Measurements from ENCODE around the gene KCNJ3.
"Not testable (repeated sequence)": the region's sequence is repeated elsewhere in the genome, so short reads cannot be mapped to it uniquely, and the experiment has no call there.

KCNJ3 gene

DNA sequence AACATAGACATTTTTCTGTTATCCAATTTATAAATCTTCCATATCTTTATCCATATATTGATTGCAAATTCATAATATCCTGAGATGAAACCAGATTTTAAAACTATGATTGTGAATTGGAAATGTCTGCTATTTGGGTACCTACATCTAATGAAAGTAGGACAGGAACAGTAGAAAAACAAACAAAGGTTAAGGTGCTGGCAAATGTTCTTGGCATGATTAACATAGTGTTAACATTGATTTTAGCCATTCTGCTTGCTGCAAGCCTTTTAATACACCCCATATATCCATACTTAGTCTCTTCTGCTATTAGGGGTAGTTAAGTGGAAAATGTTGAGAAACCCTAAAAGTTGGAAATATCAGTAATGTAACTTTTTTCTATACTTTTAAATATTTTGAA lies 152.0 kb downstream of the KCNJ3 start:
- DNase-seq: no peak

DNA sequence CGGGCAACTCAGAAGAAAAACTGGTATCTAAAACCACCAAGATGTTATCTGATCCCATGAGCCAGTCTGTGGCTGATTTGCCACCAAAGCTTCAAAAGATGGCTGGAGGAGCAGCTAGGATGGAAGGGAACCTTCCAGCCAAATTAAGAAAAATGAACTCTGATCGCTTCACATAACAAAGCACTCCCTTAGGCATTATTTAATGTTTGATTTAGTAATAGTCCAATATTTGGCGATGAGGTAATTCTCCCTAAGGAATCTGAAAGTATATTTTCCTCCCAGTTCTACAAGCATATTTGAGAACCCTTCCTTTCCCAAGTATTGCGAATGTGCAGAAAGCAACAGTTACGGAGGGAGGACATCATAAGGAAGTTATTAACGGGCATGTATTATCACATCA lies 156.6 kb downstream of the KCNJ3 start:
- DNase-seq: no peak

DNA sequence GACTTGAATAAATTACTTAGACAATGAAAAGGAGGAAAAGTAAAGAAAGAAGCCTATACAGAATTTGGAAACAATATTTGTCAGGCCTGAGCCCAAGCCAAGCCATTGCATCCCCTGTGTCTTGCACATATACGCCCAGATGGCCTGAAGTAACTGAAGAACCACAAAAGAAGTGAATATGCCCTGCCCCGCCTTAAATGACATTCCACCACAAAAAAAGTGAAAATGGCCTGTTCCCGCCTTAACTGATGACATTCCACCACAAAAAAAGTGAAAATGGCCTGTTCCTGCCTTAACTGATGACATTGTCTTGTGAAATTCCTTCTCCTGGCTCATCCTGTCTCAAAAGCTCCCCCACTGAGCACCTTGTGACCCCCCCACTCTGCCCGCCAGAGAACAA lies 168.7 kb downstream of the KCNJ3 start:
- not testable (repeated sequence) for DNase-seq

DNA sequence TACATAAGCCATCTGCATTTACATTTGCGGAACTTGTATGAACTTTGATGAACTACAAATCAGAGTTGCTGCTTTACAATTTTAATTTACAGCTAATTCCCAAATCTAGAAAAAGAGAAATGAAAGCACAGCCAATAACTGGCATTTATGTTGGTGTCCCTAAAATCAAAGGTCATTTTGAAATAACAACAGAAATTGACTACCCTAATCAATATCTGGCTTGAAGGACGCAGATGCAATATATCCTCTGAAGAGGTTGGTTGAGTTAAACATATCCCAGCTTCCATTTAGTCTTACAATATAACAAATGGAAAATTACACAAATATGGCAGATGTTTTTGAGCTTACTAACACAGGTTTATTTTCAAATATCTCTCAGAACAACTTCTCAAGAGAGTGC lies 177.5 kb downstream of the KCNJ3 start:
- no peak for DNase-seq

- no peak for DNase-seq
These were observed 184.2 kb downstream of the KCNJ3 start for GRCh38 chr2:154882725-154883124.

GRCh38 chr2:154886316-154886715 lies 187.8 kb downstream of the KCNJ3 start:
- DNase-seq: no peak

DNA sequence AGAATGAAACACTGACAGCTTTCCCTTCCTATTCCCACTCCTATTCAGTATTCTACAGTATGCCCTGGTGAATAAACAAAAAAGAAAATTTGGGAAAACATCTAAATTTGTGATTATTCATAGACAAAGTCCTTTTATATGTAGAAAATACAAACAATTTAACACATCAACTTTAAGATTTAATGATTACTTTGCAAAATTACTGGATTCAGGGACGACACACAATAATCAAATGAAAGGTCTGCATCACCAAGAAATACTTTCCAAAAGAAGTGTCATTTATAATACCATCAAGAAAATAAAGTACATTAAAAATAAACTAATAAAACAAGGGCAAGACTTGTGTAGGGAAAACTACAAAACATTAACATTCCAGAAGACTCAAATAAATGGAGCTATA lies 199.8 kb downstream of the KCNJ3 start:
- DNase-seq: no peak

- DNase-seq: no peak
These were observed 202.6 kb downstream of the KCNJ3 start for GRCh38 chr2:154901063-154901462.
